Keratinocyte (primary cell): ENCODE measurements around the gene NYNRIN.

Experiments
- EZH2 ChIP-seq: IDR thresholded peaks from one replicate; pipeline ENCODE4 v1.6.1; 2012; ENCODE audit warnings: inconsistent platforms, mild to moderate bottlenecking, low read length, moderate library complexity
- TF ChIP-seq, protein P1 (sequence below), 3 experiments: IDR thresholded peaks in 1 of 3; conservative IDR thresholded peaks in 1 of 3; optimal IDR thresholded peaks in 1 of 3; 2 replicates in 2 of 3; 3 replicates in 1 of 3; pipeline versions ENCODE3 to v1.5.1; 2011; ENCODE audit warnings: low read length in 3 of 3, mild to moderate bottlenecking in 3 of 3, moderate library complexity in 2 of 3, control low read depth in 1 of 3, inconsistent platforms in 1 of 3; ENCODE audit not compliant: insufficient read depth in 2 of 3; ENCODE audit errors: extremely low read depth in 1 of 3

DNA sequence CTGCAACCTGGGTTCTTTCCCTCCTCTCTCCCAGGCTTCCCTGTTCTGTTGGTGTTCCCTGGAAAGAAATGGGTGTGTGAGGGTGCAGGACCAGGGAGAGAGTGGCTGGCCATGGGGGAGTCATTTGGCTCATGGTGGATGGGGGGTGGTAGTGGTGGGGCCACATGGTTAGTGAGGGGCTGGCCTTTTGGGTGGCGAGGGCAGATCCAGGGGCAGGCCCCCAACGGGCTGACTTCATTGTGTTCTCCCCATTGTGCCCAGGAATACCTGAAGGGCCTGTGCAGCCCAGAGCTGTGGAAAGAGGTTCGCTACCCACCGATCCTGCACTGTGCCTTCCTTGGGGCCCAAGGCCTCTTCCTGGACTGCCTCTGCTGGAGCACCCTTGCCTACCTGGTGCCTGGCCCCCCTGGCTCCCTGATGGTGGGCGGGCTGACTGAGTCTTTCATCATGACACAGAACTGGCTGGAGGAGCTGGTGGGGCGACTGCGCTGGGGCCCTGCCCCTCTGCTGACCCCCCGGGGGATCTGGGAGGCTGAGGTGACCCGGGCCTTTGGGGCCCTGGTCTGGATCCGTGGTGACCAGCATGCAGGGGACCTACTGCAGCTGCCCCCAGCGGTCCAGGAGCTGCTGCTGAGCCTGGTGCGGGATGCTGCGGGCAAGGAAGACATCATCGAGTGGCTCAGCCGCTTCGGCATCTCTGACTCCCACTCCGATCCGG is 9.0 kb downstream of the NYNRIN start:
- TF ChIP-seq, protein P1, sequence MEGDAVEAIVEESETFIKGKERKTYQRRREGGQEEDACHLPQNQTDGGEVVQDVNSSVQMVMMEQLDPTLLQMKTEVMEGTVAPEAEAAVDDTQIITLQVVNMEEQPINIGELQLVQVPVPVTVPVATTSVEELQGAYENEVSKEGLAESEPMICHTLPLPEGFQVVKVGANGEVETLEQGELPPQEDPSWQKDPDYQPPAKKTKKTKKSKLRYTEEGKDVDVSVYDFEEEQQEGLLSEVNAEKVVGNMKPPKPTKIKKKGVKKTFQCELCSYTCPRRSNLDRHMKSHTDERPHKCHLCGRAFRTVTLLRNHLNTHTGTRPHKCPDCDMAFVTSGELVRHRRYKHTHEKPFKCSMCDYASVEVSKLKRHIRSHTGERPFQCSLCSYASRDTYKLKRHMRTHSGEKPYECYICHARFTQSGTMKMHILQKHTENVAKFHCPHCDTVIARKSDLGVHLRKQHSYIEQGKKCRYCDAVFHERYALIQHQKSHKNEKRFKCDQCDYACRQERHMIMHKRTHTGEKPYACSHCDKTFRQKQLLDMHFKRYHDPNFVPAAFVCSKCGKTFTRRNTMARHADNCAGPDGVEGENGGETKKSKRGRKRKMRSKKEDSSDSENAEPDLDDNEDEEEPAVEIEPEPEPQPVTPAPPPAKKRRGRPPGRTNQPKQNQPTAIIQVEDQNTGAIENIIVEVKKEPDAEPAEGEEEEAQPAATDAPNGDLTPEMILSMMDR (optimal IDR thresholded peaks at IDR 0.05 in 1 of 3, IDR thresholded peaks at IDR 0.05 in 1 of 3, conservative IDR thresholded peaks at IDR 0.05 in 1 of 3; ENCODE audit: extremely low read depth in 1 of 3, insufficient read depth in 2 of 3, low read length in 3 of 3), result no peak
- TF ChIP-seq EZH2, result no peak
